Non-pigmented ciliary epithelial cell (primary cell): ENCODE results near the gene KIF5A.

Source experiments
- DNase-seq: peaks from one replicate; pipeline ENCODE4 v3.0.0-alpha.2; 2010; ENCODE audit warnings: low read depth

KIF5A gene

GRCh38 chr12:57620245-57620935 lies 70.5 kb downstream of the KIF5A start:
- no peak for DNase-seq

GRCh38 chr12:57620936-57621496 lies 71.2 kb downstream of the KIF5A start:
- DNase-seq = no peak

GRCh38 chr12:57621497-57622292 lies 71.9 kb downstream of the KIF5A start:
- no peak for DNase-seq

- DNase-seq = no peak
Observed at GRCh38 chr12:57622293-57623245, 72.7 kb downstream of the KIF5A start.

GRCh38 chr12:57623385-57623784 lies 73.5 kb downstream of the KIF5A start:
- no peak for DNase-seq

GRCh38 chr12:57623811-57624390 lies 74.1 kb downstream of the KIF5A start:
- DNase-seq = no peak

- no peak for DNase-seq
Observed at GRCh38 chr12:57624441-57625220, 74.8 kb downstream of the KIF5A start.

- no peak for DNase-seq
Observed at GRCh38 chr12:57625261-57626032, 75.6 kb downstream of the KIF5A start.

GRCh38 chr12:57626111-57626920 lies 76.5 kb downstream of the KIF5A start:
- no peak for DNase-seq

- DNase-seq = no peak
Observed at GRCh38 chr12:57626921-57627445, 77.1 kb downstream of the KIF5A start.

GRCh38 chr12:57627501-57628279 lies 77.8 kb downstream of the KIF5A start:
- DNase-seq = no peak

- no peak for DNase-seq
Observed at GRCh38 chr12:57628280-57629191, 78.7 kb downstream of the KIF5A start.

GRCh38 chr12:57629897-57630471 lies 80.1 kb downstream of the KIF5A start:
- DNase-seq = no peak

GRCh38 chr12:57630891-57631433 lies 81.1 kb downstream of the KIF5A start:
- no peak for DNase-seq

GRCh38 chr12:57631566-57632072 lies 81.8 kb downstream of the KIF5A start:
- DNase-seq = no peak
